T-helper 9 cell (primary cell): ENCODE results near the gene ABCA7.

ENCODE experiments used
- DNase-seq: peaks from one replicate; pipeline ENCODE4 v3.0.0-alpha.2; 2020

ABCA7 gene

DNA sequence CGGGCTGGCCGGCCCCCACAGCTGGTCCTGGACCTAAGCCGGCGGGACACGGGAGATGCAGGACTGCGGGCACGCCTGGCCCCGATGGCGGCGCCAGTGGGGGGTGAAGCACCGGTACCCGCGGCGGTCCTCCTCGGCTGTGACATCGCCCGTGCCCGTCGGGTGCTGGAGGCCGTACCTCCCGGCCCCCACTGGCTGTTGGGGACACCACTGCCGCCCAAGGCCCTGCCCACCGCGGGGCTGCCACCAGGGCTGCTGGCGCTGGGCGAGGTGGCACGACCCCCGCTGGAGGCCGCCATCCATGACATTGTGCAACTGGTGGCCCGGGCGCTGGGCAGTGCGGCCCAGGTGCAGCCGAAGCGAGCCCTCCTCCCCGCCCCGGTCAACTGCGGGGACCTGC, 36.6 kb upstream of the ABCA7 start:
- DNase-seq = no peak

DNA sequence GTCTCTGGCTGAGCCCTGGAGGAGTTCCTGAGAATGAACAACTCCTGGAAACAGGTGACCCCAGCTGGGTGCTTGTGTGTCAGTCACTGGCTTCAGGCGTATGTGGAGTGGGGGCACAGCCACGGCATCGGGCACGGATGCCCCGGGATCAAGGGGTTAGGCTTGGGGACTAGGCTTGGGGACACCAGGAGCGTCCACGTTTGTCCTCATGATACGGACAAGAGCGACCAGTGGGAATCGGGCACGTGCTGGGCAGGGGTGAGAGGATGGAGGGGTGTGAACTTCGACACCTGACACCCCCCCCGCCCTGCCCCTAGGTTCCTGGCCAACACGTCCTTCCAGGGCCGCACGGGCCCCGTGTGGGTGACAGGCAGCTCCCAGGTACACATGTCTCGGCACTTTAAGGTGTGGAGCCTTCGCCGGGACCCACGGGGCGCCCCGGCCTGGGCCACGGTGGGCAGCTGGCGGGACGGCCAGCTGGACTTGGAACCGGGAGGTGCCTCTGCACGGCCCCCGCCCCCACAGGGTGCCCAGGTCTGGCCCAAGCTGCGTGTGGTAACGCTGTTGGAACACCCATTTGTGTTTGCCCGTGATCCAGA, 35.6 kb upstream of the ABCA7 start:
- DNase-seq = no peak

DNA sequence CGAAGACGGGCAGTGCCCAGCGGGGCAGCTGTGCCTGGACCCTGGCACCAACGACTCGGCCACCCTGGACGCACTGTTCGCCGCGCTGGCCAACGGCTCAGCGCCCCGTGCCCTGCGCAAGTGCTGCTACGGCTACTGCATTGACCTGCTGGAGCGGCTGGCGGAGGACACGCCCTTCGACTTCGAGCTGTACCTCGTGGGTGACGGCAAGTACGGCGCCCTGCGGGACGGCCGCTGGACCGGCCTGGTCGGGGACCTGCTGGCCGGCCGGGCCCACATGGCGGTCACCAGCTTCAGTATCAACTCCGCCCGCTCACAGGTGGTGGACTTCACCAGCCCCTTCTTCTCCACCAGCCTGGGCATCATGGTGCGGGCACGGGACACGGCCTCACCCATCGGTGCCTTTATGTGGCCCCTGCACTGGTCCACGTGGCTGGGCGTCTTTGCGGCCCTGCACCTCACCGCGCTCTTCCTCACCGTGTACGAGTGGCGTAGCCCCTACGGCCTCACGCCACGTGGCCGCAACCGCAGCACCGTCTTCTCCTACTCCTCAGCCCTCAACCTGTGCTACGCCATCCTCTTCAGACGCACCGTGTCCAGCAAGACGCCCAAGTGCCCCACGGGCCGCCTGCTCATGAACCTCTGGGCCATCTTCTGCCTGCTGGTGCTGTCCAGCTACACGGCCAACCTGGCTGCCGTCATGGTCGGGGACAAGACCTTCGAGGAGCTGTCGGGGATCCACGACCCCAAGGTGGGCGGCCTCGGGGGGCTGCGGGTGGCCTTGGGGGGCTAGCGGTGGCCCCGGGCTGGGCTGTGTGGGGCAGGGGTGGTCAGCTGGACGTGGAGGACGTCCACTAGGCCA, 34.9 kb upstream of the ABCA7 start:
- no peak for DNase-seq

DNA sequence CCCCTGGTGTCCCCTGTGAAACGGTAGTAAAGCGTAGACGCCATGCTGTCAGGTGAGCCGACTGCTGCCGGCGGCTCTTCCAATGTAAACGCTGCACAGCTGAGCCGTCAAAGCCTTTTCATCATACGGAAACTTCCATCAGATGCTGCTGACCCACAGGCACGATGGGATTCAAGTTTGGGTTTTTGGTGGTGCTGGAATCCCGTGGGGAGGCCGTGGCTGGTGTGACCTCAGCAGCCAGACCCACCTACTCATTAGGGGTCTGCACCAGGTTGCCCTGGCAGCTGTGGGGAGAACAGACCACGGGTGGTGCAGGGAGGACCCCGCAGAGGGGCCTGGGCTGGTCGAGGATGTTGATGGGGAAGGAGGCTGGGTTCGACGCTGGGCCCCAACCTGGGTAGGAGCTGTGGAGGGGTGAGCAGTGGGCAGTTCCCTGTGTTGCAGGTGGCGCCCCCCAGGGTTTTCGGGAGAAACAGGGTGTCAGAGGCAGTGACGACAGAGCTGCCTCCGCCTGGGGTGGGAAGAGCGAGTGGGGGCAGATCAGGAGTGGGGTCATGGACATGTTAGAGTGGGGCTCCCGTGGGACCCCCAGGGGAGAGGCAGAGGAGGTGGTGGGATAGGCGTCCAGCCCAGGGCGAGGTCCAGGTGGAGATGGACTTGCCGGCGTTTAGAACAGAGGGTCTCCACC, 33.1 kb upstream of the ABCA7 start:
- DNase-seq = no peak

DNA sequence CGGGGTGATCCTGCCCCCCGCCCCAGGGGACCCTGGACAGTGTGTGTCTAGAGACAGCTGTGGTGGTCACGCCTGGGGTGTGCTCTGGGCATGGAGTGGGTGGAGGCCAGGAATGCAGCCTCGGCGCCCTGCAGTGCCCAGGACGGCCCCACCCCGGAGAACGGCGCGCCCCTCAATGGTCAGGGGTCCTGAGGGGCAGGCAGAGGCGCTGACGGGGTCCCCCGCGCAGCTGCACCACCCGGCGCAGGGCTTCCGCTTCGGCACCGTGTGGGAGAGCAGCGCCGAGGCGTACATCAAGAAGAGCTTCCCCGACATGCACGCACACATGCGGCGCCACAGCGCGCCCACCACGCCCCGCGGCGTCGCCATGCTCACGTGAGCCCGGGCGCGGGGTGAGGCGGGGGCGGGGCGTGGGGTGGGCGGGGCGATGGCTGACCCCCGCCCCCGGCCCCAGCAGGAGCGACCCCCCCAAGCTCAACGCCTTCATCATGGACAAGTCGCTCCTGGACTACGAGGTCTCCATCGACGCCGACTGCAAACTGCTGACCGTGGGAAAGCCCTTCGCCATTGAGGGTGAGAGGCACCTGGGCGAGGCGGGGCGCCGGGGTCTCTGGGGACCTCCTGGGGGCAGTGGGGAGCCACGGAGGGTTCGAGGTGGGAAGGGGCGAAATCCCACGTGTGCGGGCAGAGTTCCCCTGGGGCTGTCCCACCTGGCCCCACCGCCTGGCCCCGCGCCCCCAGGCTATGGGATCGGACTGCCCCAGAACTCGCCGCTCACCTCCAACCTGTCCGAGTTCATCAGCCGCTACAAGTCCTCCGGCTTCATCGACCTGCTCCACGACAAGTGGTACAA, 32.3 kb upstream of the ABCA7 start:
- DNase-seq = no peak

DNA sequence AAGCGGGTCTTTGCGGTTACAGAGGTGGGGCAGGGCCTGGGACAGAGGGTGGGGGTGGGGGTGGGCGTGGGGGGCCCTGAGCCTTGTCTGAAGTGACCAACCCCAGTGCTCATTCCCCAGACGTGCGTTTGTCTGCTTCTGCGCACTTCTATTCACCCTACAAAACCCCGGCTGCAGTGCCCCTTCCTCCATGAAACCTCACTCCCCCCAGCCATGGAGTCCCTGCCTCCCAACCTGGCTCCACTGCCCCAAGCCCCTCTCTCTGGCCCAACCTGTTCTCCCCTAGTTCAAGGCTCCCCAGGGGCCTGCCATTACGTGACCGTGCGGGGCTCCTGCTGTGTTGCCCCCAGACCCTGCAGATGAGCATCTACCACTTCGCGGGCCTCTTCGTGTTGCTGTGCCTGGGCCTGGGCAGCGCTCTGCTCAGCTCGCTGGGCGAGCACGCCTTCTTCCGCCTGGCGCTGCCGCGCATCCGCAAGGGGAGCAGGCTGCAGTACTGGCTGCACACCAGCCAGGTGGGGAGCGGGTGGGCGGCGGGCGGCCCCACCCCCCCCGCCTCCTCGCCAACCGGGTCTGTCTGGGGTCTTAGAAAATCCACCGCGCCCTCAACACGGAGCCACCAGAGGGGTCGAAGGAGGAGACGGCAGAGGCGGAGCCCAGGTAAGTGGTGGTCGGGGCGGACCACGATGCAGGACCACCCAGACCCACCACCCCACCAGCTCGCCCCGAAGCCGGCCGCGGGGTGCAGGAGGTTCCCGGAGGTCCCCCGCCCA, 31.5 kb upstream of the ABCA7 start:
- DNase-seq = no peak

DNA sequence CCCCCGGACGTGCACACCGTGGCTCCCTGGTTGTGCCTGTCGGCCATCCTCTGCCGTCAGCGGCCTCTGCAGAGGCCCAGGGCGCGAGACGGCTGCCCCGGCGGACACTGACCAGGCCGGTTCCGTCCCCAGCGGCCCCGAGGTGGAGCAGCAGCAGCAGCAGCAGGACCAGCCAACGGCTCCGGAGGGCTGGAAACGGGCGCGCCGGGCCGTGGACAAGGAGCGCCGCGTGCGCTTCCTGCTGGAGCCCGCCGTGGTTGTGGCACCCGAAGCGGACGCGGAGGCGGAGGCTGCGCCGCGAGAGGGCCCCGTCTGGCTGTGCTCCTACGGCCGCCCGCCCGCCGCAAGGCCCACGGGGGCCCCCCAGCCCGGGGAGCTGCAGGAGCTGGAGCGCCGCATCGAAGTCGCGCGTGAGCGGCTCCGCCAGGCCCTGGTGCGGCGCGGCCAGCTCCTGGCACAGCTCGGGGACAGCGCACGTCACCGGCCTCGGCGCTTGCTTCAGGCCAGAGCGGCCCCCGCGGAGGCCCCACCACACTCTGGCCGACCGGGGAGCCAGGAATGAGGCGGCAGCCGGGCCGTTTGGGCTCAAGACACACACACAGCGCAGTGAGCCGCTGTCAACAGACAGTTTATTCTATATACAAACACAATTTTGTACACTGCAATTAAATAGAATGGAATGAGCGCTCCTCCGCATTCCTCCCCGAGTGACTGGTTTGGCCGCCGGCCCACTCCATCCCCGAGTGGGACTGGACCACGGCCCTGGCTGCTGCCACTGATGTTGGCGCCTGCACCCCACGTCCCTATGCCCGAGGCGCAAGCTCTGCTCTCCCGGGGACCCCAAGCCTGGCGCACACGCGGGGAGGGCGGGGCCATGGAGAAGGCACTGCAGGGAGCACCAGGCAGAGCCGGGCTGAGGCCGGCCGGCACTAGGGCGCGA, 30.6 kb upstream of the ABCA7 start:
- DNase-seq = no peak

DNA sequence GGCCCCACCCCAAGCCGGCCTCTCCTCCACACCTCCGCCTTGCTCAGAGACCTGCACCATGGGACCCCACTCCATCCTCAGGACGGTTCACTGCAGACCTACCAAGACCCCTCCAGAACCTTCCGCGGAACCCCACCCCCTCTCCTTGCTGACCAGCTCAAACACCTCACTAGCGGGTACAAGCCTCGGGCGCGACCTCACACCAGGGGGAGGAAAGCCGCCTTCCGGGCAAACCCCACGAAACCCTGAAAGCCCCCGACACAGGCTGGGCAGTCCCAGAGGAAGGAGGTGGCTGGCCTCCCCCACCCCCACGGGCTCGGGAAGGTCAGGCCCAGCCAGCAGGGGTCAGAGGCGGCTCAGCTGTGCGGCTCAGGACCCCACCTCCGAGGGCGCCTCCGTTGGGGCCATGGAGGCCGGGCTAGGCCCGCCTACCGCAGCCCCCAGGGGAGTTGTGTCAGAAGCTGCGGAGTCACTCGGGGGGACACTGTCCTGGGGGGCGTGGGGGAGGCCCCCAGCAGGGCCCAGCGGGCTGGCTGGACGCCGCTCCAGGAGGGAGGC, 29.8 kb upstream of the ABCA7 start:
- DNase-seq = no peak

DNA sequence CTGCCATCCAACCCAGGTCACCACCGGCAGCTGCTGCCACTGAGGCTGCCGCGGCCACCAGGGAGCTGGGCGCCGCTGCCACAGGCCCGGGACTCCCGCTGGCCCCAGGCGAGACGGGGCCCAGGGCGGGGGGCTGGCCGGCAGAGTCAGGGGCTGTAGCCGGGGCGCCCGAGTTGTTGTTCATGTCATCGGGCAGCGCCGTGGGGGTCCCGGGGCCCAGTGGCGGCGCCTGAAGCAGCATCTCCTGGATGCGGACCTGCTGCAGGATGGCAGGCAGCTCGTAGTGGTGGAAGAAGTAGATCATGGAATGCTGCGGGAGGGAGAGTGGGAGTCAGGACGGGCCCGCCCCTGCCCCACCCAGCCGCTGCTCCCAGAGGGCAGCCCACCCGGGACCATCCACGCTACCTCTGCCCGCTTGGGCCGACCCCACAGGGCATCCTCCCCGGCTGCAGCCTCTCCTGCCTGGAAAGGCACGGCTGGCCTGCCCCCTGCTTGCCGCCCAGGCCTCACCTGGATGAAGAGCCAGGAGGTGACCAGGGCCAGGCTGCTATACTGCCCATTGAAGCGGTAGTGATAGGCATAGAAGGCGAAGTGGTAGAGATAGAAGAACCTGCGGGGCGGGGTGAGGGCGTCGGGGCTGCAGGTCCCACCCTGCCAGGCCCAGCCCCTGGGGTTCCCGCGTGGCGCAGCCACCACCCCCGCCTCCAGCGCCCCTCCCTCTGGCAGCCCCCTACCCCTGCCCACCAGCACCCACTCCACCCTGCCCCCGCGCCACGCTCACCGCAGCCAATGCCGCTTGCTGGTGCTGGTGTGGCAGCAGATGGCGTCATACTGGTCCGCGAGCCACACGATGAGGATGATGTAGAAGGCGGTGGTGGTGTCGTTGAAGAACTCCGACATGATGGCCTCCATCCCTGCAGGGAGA, 29.1 kb upstream of the ABCA7 start:
- DNase-seq = no peak

DNA sequence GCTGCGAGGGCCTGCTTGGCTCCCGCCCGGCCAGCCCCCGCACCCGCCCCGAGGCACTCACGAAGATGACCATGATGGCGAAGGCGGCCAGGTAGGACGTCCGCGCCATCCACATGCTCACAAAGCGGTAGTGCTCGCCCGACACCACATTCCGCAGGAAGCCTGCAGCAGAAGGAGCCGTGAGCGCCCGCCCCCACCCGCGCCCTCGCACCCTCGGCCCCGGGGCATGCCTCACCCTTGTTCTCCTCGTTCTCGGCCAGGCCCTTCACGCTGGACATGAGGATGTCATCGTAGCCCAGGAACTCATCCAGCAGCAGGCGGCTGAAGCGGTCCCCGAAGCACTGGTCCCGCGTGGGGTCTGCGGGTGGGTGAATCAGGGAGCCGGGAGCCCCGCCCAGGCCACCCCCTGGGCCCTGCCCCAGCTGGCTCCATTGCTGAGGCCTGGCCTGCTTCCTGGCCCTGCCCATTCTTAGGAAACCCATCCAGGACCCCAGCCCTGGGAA, 28.0 kb upstream of the ABCA7 start:
- DNase-seq = no peak

DNA sequence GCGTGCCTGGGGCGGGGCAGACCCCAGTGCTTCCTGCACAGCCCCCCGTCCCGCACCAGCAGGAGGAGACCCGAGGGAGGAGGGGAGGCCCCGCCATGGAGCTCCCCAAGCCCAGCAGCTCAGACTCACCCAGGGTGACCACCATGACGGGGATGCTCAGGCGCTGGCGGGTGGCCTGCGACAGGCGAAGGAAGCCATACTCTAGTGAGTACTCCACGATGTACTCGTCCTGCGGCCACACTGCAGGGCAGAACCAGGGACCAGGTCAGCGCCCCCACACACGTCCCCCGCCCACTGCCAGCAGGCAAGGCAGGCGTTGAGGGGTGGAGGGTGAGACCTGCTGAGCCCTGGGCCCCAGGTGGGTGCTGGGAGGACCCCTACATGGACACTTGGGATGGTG, 27.6 kb upstream of the ABCA7 start:
- DNase-seq = no peak

DNA sequence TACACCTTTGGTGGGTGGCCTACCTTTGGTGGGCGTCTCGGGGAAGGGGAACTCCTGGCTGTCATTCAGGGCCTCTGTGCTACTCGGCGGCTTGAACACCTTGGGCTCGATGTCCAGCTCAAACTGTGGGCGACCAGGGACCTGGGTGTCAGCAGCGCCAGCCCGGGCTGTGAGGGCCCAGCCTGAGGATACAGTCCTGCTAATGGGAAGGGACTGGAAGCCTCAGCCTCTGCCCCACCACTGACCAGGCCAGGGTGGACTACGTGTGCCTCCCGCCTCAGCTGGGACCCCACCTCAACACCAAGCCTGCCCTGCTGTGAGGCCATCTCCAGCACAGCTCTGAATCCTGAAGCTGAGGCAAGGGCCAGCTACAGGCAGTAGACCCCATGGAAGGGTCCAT, 26.7 kb upstream of the ABCA7 start:
- DNase-seq = no peak

DNA sequence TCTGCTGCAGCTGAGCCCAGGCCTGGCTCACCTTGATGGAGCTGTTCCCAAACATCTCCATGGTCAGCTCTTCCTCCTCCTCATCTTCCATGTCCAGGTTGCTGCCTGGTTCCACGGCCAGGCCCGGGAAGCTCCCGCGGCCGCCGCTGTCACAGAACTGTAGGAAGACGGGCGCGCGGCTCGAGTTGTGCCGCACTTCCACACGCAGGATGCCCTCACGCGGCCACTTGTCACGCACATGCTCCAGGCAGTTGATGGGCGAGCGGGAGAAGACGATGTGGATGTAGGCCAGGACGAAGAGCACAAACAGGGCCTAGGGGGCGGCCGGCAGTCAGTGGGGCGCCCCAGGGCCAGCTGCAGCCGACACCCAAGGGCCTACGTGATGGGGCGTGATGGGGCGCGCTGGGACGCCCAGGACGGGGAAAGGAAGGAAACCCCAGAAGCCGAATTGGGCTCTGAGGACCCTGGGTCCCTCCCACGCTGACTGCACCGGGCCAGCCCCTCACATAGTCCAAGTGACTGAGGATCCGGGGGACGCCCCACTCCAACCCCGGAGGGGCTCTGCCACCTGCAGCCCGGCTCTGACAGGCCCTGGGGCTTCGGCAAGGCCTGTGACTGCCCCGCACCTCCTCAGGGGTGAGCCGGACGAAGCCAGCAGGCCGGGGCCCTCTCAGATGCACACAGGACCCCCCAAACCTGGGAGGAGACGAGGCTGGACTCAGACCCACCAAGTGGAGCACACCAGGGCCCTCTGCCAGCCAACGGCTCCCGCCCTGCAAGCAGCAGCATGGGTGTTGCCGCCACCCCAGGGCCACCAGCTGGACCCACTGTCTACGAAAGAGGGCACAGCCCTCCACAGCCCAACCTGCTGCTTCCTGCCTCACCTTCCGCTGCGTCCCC, 25.5 kb upstream of the ABCA7 start:
- no peak for DNase-seq

DNA sequence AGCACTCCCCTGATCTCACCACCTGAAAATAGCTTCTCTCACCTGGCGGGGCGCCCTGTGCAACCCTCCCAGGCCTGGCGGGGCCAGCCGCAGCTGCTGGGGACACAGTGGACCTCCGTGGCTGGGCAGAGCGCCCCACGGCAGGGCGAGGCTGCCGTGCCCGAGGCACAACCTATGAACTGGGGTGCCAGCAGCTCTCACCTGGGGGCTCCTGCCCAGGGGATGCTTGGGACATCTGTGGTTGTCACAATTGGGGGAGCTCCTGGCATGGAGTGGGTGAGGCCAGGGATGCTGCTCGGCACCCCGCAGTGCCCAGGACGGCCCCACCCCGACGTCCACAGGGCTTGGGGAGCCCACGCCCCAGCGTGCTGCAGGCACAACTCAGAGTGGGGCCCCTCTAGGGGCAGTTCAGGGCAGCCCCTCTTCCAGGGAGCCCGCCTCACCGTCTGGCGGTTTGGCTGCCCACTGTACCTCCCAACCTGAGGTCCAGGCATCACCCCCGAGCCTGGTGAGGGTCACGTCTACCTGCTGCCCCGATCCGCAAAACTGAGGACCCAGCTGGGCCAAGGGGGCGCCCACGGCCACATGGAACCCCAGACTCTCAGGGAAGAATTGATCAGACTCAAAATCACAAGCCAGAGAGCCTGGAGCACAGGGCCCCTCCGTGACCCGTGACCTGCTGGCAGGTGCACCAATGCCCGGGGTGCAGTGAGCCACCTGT, 24.7 kb upstream of the ABCA7 start:
- DNase-seq = no peak

DNA sequence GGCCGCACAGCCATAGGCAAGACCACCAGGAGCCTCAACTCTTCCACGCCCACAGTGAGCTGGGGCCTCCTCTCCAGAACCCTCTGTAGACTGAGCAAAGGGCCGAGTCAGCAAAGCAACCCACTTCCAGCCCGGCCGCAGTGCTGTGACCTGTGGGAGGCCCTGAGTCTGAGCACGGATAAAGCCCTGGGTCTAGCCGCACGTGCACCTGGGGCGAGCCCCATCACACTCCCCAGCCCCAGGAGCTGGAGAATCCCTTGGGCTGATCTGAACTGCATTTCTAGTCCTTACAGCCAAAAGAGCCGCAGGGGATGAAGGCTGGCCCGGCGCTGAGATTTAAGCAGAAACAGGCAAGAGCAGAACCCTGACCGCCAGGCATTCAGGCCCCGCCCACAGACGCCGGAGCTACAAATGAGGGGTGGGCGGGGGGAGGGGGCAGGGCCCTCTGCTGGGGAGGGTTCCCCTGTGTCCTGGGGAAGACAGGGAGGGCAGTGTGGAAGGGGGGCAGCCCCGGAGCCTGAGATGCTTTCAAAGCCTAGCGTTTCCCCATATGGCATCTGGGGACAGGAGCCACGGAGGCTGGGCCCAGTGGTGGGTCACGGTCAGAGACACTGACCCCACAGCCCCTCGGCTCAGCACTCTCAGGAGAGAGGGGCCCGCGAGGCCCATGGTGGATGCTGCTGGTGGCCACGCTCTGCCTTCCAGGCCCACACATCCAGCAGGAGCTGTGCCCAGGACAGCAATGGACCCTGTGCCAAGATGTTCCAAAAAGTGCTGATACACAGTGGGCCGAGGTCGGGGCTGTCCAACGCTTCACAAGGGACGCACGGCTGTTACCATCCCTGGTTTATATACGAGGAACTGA, 23.9 kb upstream of the ABCA7 start:
- DNase-seq = no peak

DNA sequence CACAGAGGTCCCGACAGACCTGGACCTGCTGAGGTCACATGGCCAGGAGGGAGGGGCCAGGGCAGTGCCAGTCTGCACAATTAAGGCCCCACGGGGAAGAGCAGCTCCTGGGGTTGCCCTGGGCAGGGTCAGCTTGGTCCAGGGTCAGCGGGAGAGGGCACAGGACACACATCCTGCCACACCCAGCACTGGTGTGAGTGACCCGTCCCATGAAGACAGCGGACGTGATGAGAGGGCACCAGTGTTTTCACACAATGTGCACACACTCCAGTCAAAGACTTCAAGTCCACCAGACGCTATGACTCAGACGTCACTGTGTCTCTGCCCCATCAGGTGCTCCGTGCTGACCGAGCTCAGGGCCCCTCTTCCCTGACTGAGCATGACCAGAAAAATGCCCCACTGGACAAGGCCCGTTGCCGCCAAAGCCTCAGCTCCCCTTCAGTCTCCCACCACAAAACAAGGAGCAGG, 23.2 kb upstream of the ABCA7 start:
- no peak for DNase-seq
